Measurements from ENCODE around the gene KCTD17. TPM values are rescaled to one million over a fixed set of nuclear protein-coding genes. Genes with fewer than 3 reads are reported as not detected.

Gene KCTD17
- total RNA-seq, 1 donor from 2014 or later: 11.0 TPM

GRCh38 chr22:37109242-37109917 lies 57.8 kb downstream of the KCTD17 start, which contains the start of gene TMPRSS6:
TSS of gene TMPRSS6 (minus strand) at chr22:37109713. CDS start at chr22:37103417, 6,296 bp downstream.
- no peak within 1 kb of the TSS for H3K9ac ChIP-seq (ENCODE audit: low read depth in 1 of 3, low read length in 3 of 3)
- H3K9me3 ChIP-seq (ENCODE audit: control insufficient read depth in 3 of 3, low read length in 3 of 3): no peaks in the 10 kb centered on the region
- no peak within 1 kb of the TSS for H3K27ac ChIP-seq (ENCODE audit: low read depth, low read length)
- no peaks in the 10 kb centered on the region for H3K4me1 ChIP-seq (ENCODE audit: control insufficient read depth in 3 of 3, insufficient read depth in 3 of 3, low read length in 3 of 3)
- H3K36me3 ChIP-seq (ENCODE audit: control insufficient read depth in 3 of 3, insufficient read depth in 3 of 3, low read length in 3 of 3): no peaks in the 10 kb centered on the region
- H3K4me3 ChIP-seq (ENCODE audit: low read length in 3 of 3): no peak within 1 kb of the TSS
- H3K27me3 ChIP-seq (ENCODE audit: control insufficient read depth in 3 of 3, insufficient read depth in 3 of 3, low read length in 3 of 3): peaks cover 21 to 51% (median 38%) of the 10 kb centered on the region in 3 donors

GRCh38 chr22:37111156-37111717 lies 59.7 kb downstream of the KCTD17 start:
- peaks cover 21 to 52% (median 46%) of the 10 kb centered on the region in 3 donors for H3K27me3 ChIP-seq (ENCODE audit: control insufficient read depth in 3 of 3, insufficient read depth in 3 of 3, low read length in 3 of 3)
- no peaks in the 10 kb centered on the region for H3K9me3 ChIP-seq (ENCODE audit: control insufficient read depth in 3 of 3, low read length in 3 of 3)
- no peak overlapping the region for H3K4me3 ChIP-seq (ENCODE audit: low read length in 3 of 3)
- H3K36me3 ChIP-seq (ENCODE audit: control insufficient read depth in 3 of 3, insufficient read depth in 3 of 3, low read length in 3 of 3): no peaks in the 10 kb centered on the region
- H3K4me1 ChIP-seq (ENCODE audit: control insufficient read depth in 3 of 3, insufficient read depth in 3 of 3, low read length in 3 of 3): no peaks in the 10 kb centered on the region
- no peak overlapping the region for H3K9ac ChIP-seq (ENCODE audit: low read depth in 1 of 3, low read length in 3 of 3)
- H3K27ac ChIP-seq (ENCODE audit: low read depth, low read length): no peak overlapping the region

GRCh38 chr22:37112084-37112728 lies 60.7 kb downstream of the KCTD17 start:
- Histone ChIP-seq H3K9me3 (ENCODE audit: control insufficient read depth in 3 of 3, low read length in 3 of 3) (no peaks in the 10 kb centered on the region), H3K36me3 (ENCODE audit: control insufficient read depth in 3 of 3, insufficient read depth in 3 of 3, low read length in 3 of 3) (no peaks in the 10 kb centered on the region), H3K9ac (ENCODE audit: low read depth in 1 of 3, low read length in 3 of 3) (no peak overlapping the region), H3K27me3 (ENCODE audit: control insufficient read depth in 3 of 3, insufficient read depth in 3 of 3, low read length in 3 of 3) (peaks cover 18 to 49% (median 46%) of the 10 kb centered on the region in 3 donors), H3K4me1 (ENCODE audit: control insufficient read depth in 3 of 3, insufficient read depth in 3 of 3, low read length in 3 of 3) (no peaks in the 10 kb centered on the region), H3K4me3 (ENCODE audit: low read length in 3 of 3) (no peak overlapping the region), H3K27ac (ENCODE audit: low read depth, low read length) (no peak overlapping the region)

Small RNA genes lying within 50 kb of the gene (small RNA-seq; reads per million reads assigned to genes)
- not detected for gene RF00019

Other genes starting within 250 kb of the KCTD17 start
- 2.1 TPM for gene PVALB, start 234.7 kb upstream of the KCTD17 start, total RNA-seq
- 6.8 TPM for gene NCF4, start 190.7 kb upstream of the KCTD17 start, total RNA-seq
- 2.6 TPM for gene CSF2RB, start 138.1 kb upstream of the KCTD17 start, total RNA-seq
- 20.9 TPM for gene TST, start 32.3 kb upstream of the KCTD17 start, total RNA-seq
- 48.5 TPM for gene MPST, start 32.0 kb upstream of the KCTD17 start, total RNA-seq
- not detected for gene TMPRSS6, start 58.0 kb downstream of the KCTD17 start, total RNA-seq
- 1.6 TPM for gene IL2RB, start 98.2 kb downstream of the KCTD17 start, total RNA-seq
- 6.3 TPM for gene C1QTNF6, start 136.5 kb downstream of the KCTD17 start, total RNA-seq
- gene SSTR3, start 160.7 kb downstream of the KCTD17 start, total RNA-seq: not detected
- gene RAC2, start 192.5 kb downstream of the KCTD17 start, total RNA-seq: 0.52 TPM
- 12.0 TPM for gene CYTH4, start 230.8 kb downstream of the KCTD17 start, total RNA-seq